GM21367 (cell line): ENCODE measurements around the gene NQO2.

Source experiments
- ATAC-seq: cut with Tn5 transposase; IDR thresholded peaks from one replicate; pipeline ENCODE4 v1.9.1; 2021; ENCODE audit not compliant: unreplicated experiment

NQO2 gene

DNA sequence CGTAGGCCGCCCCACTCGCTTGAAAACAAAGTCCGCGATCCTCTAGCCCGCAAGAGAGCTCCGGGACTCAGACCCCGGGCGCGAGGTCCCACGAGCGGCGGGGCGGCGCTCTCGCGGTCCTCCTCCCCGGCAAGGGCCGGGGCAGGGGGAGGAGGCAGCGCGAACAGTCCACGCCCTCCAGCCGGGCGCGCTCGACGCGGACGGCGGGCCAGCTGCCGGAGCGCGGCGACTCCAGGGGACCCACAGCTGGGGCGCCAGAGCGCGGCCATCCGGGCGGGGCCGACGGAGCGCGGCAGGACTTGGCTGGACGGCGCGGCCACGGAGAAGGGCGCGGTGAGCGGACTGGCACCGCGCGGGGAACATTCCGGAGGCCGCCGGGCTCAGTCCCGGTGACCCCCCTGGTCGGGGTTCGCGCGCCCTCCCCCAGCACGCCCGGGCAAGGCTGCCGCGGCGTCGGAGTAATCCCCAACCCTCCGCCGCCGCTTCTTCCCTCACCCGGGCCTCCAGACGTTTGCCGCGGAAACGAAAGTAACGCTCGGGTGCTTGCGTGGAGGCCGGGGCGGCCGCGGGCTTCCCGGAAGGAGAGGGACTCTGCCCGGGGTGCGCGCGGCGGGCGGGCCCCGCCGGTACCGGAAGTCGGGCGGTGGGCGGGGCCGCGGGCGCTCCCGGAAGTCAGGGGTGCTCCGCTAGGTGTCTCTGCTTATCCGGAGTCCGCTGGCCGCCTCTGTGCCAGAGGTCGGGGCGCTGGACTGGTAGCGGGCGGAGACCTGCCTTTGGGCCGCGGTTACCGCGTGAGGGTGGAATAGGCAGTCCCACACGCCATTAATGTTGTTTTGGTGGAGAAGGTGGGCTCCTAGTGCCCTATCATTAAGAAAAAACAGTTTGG, 68.9 kb downstream of the NQO2 start, which contains the start of gene RIPK1:
Gene RIPK1 (plus strand): TSS at position 166 of the 886 bp plus-strand sequence. CDS start 8,330 bp downstream, outside the sequence.
- peak; percentile 75 for ATAC-seq
